WTC11 (cell line): ENCODE measurements around the gene SPOCK1. TPM values are rescaled to one million over a fixed set of nuclear protein-coding genes. Genes with fewer than 3 reads are reported as not detected.

ENCODE experiments used
- ATAC-seq: fragments of 200-7000 bp; cut with Tn5 transposase; 2 replicates; pipeline ENCODE4 v1.10.0; 2021; ENCODE audit warnings: mild to moderate bottlenecking, moderate library complexity
- CTCF ChIA-PET: fragments of 300-600 bp; sonication (Branson Sonifier 250); formaldehyde crosslinking; loops from one replicate; lab custom pipeline; 2021; ENCODE audit warnings: antibody characterized with exemption; lab: Charles Lee
- POLR2A ChIA-PET: fragments of 350-600 bp; sonication (Branson Sonifier 250); formaldehyde crosslinking; loops from one replicate; lab custom pipeline; 2021; ENCODE audit warnings: antibody characterized with exemption; lab: Charles Lee
- DNase-seq: peaks from one replicate; pipeline ENCODE4 v3.0.0; 2021; ENCODE audit warnings: low spot score
- H3K27ac Mint-ChIP-seq: 2 replicates; pipeline ENCODE4 v1.8.0; 2021; ENCODE audit warnings: mixed read lengths
- H3K27me3 Mint-ChIP-seq: 2 replicates; pipeline ENCODE4 v1.8.0; 2021; ENCODE audit warnings: low read depth, mild to moderate bottlenecking, moderate library complexity, mixed read lengths
- H3K36me3 Mint-ChIP-seq: 2 replicates; pipeline ENCODE4 v1.8.0; 2021; ENCODE audit warnings: mixed read lengths
- H3K4me1 Mint-ChIP-seq: 2 replicates; pipeline ENCODE4 v1.8.0; 2022; ENCODE audit warnings: mixed read lengths
- H3K4me3 Mint-ChIP-seq: 2 replicates; pipeline ENCODE4 v1.8.0; 2021; ENCODE audit warnings: mild to moderate bottlenecking, moderate library complexity, mixed read lengths
- H3K9me3 Mint-ChIP-seq: 2 replicates; pipeline ENCODE4 v1.8.0; 2021; ENCODE audit warnings: mixed read lengths
- ATF1 ChIP-seq: sonication (generic); formaldehyde crosslinking; IDR thresholded peaks from 2 replicates; pipeline ENCODE4 v1.8.1; 2023; ENCODE audit warnings: mild to moderate bottlenecking, moderate library complexity, missing genetic modification reagents
- FOXJ3 ChIP-seq: sonication (generic); formaldehyde crosslinking; IDR thresholded peaks from 2 replicates; pipeline ENCODE4 v1.9.0; 2021; ENCODE audit warnings: missing genetic modification reagents, mild to moderate bottlenecking, borderline replicate concordance
- FOXP1 ChIP-seq: sonication (generic); formaldehyde crosslinking; IDR thresholded peaks from 2 replicates; pipeline ENCODE4 v1.8.0; 2022; ENCODE audit warnings: missing genetic modification reagents, mild to moderate bottlenecking, moderate library complexity, borderline replicate concordance
- GABPB1 ChIP-seq: sonication (generic); formaldehyde crosslinking; IDR thresholded peaks from 2 replicates; pipeline ENCODE4 v1.8.1; 2023; ENCODE audit warnings: mild to moderate bottlenecking, missing genetic modification reagents
- GTF2I ChIP-seq: fragments of 250-450 bp; sonication (Bioruptor Pico); conservative IDR thresholded peaks from 2 replicates; pipeline ENCODE4 v1.4.0; 2021; ENCODE audit warnings: mild to moderate bottlenecking
- MXD4 ChIP-seq: fragments of 250-450 bp; sonication (Bioruptor Pico); IDR thresholded peaks from 2 replicates; pipeline ENCODE4 v1.8.0; 2021; ENCODE audit warnings: mild to moderate bottlenecking, moderate library complexity, borderline replicate concordance
- MYBL2 ChIP-seq: sonication (generic); formaldehyde crosslinking; IDR thresholded peaks from 2 replicates; pipeline ENCODE4 v1.8.1; 2023; ENCODE audit warnings: mild to moderate bottlenecking, moderate library complexity, missing genetic modification reagents
- NFYB ChIP-seq: sonication (generic); formaldehyde crosslinking; conservative IDR thresholded peaks from 2 replicates; pipeline ENCODE4 v1.8.0; 2022; ENCODE audit warnings: low read depth, missing genetic modification reagents
- PRRX2 ChIP-seq: fragments of 250-450 bp; sonication (Bioruptor Pico); IDR thresholded peaks from 2 replicates; pipeline ENCODE4 v1.8.0; 2021; ENCODE audit warnings: mild to moderate bottlenecking
- ZNF121 ChIP-seq: sonication (generic); formaldehyde crosslinking; IDR thresholded peaks from 2 replicates; pipeline ENCODE4 v1.8.0; 2023; ENCODE audit warnings: missing genetic modification reagents
- ZNF138 ChIP-seq: sonication (generic); formaldehyde crosslinking; conservative IDR thresholded peaks from 2 replicates; pipeline ENCODE4 v1.8.1; 2022; ENCODE audit warnings: mild to moderate bottlenecking, moderate library complexity, missing genetic modification reagents
- ZNF219 ChIP-seq: sonication (generic); formaldehyde crosslinking; IDR thresholded peaks from 2 replicates; pipeline ENCODE4 v1.8.0; 2023; ENCODE audit warnings: missing genetic modification reagents, mild to moderate bottlenecking, borderline replicate concordance
- ZNF396 ChIP-seq: fragments of 250-450 bp; sonication (Bioruptor Pico); IDR thresholded peaks from 2 replicates; pipeline ENCODE4 v1.8.0; 2021; ENCODE audit warnings: mild to moderate bottlenecking, moderate library complexity, borderline replicate concordance
- ZNF423 ChIP-seq: fragments of 250-450 bp; sonication (Bioruptor Pico); IDR thresholded peaks from 2 replicates; pipeline ENCODE4 v2.1.2; 2022; ENCODE audit warnings: mild to moderate bottlenecking, moderate library complexity
- total RNA-seq: library from RNA; stranded (reverse); gene quantifications from 3 replicates; pipeline ENCODE4 v1.2.3, GENCODE V29; 2021
- TF ChIP-seq, protein P1 (sequence below): sonication (generic); formaldehyde crosslinking; IDR thresholded peaks from 2 replicates; pipeline ENCODE4 v1.8.1; 2022; ENCODE audit warnings: mild to moderate bottlenecking, moderate library complexity, missing genetic modification reagents
- TF ChIP-seq, protein P2 (sequence below): sonication (generic); formaldehyde crosslinking; IDR thresholded peaks from 2 replicates; pipeline ENCODE4 v1.8.0; 2022; ENCODE audit warnings: mild to moderate bottlenecking, missing genetic modification reagents
- TF ChIP-seq, protein P3 (sequence below): sonication (generic); formaldehyde crosslinking; IDR thresholded peaks from 2 replicates; pipeline ENCODE4 v1.8.1; 2023; ENCODE audit warnings: mild to moderate bottlenecking, missing genetic modification reagents, moderate library complexity
- TF ChIP-seq, protein P4 (sequence below): sonication (generic); formaldehyde crosslinking; IDR thresholded peaks from 2 replicates; pipeline ENCODE4 v1.8.1; 2022; ENCODE audit warnings: mild to moderate bottlenecking, missing genetic modification reagents, moderate library complexity, borderline replicate concordance
- TF ChIP-seq, protein P5 (sequence below): sonication (generic); formaldehyde crosslinking; IDR thresholded peaks from 2 replicates; pipeline ENCODE4 v1.8.0; 2022; ENCODE audit warnings: mild to moderate bottlenecking, missing genetic modification reagents
- TF ChIP-seq, protein P6 (sequence below): fragments of 250-450 bp; sonication (Bioruptor Pico); IDR thresholded peaks from 2 replicates; pipeline ENCODE4 v2.1.2; 2022; ENCODE audit warnings: mild to moderate bottlenecking, moderate library complexity
- TF ChIP-seq, protein P7 (sequence below): sonication (generic); formaldehyde crosslinking; IDR thresholded peaks from 2 replicates; pipeline ENCODE4 v1.8.0; 2023; ENCODE audit warnings: missing genetic modification reagents, mild to moderate bottlenecking, borderline replicate concordance

The SPOCK1 gene
- total RNA-seq, 1 experiment from 2014 or later, result 15.2 TPM

DNA sequence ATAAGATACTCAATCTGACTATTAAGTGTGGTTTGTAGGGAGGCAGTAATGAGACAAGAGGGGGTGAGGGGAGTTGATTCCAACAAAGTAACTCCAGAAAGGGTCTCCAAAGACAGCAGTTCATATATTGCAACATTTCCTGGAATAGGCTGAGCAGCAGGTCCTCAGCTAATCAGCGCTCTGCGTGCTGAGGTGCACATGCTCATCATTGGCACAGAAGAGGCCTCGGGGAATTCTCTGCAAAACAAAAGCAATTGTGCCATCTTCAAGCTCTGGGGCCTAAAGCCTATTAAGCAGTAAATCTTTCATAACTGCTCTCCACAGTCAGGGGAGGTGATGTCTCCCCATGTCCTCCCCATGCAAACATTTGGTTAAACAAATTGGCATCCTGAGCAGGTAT, 357.3 kb downstream of the SPOCK1 start:
- ATAC-seq, result no peak
- H3K4me1 Mint-ChIP-seq, result peaks cover 23% of the 10 kb centered on the region
- no peaks in the 10 kb centered on the region for H3K36me3 Mint-ChIP-seq
- H3K27me3 Mint-ChIP-seq, result no peaks in the 10 kb centered on the region; the same call in 1 of the 2 replicates
- DNase-seq, result no peak
- TF ChIP-seq, protein P1, sequence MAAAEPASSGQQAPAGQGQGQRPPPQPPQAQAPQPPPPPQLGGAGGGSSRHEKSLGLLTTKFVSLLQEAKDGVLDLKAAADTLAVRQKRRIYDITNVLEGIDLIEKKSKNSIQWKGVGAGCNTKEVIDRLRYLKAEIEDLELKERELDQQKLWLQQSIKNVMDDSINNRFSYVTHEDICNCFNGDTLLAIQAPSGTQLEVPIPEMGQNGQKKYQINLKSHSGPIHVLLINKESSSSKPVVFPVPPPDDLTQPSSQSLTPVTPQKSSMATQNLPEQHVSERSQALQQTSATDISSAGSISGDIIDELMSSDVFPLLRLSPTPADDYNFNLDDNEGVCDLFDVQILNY (CRISPR knock-in tag), result no peak
- TF ChIP-seq MYBL2 (no peak), GTF2I (CRISPR knock-in tag) (no peak), GABPB1 (CRISPR knock-in tag) (no peak), MXD4 (CRISPR knock-in tag) (no peak)
- TF ChIP-seq, protein P2, sequence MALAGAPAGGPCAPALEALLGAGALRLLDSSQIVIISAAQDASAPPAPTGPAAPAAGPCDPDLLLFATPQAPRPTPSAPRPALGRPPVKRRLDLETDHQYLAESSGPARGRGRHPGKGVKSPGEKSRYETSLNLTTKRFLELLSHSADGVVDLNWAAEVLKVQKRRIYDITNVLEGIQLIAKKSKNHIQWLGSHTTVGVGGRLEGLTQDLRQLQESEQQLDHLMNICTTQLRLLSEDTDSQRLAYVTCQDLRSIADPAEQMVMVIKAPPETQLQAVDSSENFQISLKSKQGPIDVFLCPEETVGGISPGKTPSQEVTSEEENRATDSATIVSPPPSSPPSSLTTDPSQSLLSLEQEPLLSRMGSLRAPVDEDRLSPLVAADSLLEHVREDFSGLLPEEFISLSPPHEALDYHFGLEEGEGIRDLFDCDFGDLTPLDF, result no peak
- no peak overlapping the region for H3K27ac Mint-ChIP-seq
- ChIA-PET POLR2A (no interaction called here), CTCF (no interaction called here)
- no peaks in the 10 kb centered on the region for H3K9me3 Mint-ChIP-seq
- no peak overlapping the region for H3K4me3 Mint-ChIP-seq

DNA sequence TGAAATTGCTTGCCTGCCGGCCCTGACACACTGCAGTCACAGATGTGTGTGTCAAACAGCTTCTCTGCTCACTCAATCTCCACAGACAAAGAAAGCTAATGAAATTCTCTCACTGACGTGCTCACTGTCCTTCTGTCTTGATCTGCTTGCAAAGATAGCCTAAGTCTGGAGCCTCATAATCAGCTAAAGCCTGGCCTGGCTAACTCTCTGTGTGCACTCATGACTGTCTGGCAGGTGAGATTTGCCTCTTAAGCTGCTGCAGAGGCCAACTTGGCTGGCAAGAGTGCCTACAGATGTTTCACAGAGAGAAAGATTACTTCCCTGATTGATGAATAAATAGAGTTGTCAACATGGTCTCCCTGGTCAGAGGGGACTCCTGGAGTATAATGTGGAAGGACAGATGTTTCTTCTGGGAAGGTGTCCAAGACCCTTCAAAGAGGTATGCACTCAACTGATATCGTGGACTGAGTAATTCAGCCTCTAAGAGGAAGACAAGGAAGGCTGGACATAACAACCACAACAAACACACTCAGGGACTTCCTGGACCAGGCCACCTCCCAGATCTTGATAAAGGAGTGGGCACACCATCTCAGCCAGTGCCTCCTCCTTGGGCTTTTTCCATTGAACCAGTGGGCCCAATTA, 362.0 kb downstream of the SPOCK1 start:
- Mint-ChIP-seq H3K27ac (no peak overlapping the region), H3K9me3 (no peaks in the 10 kb centered on the region), H3K4me3 (no peak overlapping the region), H3K36me3 (no peaks in the 10 kb centered on the region), H3K27me3 (no peaks in the 10 kb centered on the region), H3K4me1 (peaks cover 10% of the 10 kb centered on the region)
- TF ChIP-seq, protein P3, sequence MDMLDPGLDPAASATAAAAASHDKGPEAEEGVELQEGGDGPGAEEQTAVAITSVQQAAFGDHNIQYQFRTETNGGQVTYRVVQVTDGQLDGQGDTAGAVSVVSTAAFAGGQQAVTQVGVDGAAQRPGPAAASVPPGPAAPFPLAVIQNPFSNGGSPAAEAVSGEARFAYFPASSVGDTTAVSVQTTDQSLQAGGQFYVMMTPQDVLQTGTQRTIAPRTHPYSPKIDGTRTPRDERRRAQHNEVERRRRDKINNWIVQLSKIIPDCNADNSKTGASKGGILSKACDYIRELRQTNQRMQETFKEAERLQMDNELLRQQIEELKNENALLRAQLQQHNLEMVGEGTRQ (CRISPR knock-in tag), result no peak
- TF ChIP-seq ZNF121, result no peak
- no peak for TF ChIP-seq ZNF138 (CRISPR knock-in tag)
- TF ChIP-seq, protein P4, sequence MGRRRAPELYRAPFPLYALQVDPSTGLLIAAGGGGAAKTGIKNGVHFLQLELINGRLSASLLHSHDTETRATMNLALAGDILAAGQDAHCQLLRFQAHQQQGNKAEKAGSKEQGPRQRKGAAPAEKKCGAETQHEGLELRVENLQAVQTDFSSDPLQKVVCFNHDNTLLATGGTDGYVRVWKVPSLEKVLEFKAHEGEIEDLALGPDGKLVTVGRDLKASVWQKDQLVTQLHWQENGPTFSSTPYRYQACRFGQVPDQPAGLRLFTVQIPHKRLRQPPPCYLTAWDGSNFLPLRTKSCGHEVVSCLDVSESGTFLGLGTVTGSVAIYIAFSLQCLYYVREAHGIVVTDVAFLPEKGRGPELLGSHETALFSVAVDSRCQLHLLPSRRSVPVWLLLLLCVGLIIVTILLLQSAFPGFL (CRISPR knock-in tag), result no peak
- no peak for ATAC-seq
- POLR2A ChIA-PET, result no interaction called here
- no peak for DNase-seq
- CTCF ChIA-PET, result interaction anchor here (0.8 kb wide), 1 partner anchor 62 kb away, joined by 4 read pairs; no protein-coding TSS in a partner anchor

DNA sequence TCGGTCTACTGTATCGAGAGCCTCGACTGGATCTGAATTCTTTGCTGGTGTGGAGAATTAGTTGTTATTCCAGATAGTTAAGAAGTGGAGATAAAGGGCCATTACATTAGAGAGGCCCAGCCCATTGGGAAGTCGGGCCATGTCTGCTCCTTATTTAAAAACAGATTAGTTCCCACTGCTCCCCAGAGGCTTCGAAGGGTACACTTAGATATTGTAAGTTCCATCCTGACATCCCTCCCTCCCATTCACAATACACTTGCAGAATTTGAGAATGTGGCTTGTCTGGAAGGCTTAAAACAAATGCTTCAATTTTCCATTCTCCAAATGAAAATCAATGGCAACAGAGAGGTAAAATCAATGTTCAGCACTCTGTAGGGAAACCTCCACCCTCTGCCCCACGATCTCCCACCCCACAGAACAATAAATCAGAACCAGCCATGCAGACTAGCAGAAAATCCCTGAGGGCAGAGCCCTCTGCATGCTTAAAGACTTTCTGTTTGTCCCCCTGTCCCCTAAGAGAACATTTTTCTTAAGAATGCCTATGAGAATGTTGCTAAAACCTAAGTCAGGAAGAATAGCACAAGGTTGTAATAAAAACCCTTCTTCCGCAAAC, 364.1 kb downstream of the SPOCK1 start:
- H3K27me3 Mint-ChIP-seq, result no peaks in the 10 kb centered on the region
- ChIA-PET POLR2A (no interaction called here), CTCF (no interaction called here)
- peaks cover 11% of the 10 kb centered on the region for H3K9me3 Mint-ChIP-seq
- ATAC-seq (no peak), DNase-seq (no peak)
- H3K36me3 Mint-ChIP-seq, result peaks cover 6% of the 10 kb centered on the region; the same call in 1 of the 2 replicates
- peaks cover 10% of the 10 kb centered on the region for H3K4me1 Mint-ChIP-seq
- no peak overlapping the region for H3K4me3 Mint-ChIP-seq
- no peak overlapping the region; the same call in 1 of the 2 replicates for H3K27ac Mint-ChIP-seq
- TF ChIP-seq, protein P5, sequence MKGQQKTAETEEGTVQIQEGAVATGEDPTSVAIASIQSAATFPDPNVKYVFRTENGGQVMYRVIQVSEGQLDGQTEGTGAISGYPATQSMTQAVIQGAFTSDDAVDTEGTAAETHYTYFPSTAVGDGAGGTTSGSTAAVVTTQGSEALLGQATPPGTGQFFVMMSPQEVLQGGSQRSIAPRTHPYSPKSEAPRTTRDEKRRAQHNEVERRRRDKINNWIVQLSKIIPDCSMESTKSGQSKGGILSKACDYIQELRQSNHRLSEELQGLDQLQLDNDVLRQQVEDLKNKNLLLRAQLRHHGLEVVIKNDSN (CRISPR knock-in tag), result no peak
- TF ChIP-seq ATF1 (CRISPR knock-in tag) (no peak), ZNF219 (no peak), FOXP1 (CRISPR knock-in tag) (no peak), NFYB (CRISPR knock-in tag) (no peak), GABPB1 (CRISPR knock-in tag) (no peak), FOXJ3 (no peak), ZNF396 (CRISPR knock-in tag) (no peak), PRRX2 (no peak), GTF2I (CRISPR knock-in tag) (no peak), ZNF423 (CRISPR knock-in tag) (no peak)
- TF ChIP-seq, protein P6, sequence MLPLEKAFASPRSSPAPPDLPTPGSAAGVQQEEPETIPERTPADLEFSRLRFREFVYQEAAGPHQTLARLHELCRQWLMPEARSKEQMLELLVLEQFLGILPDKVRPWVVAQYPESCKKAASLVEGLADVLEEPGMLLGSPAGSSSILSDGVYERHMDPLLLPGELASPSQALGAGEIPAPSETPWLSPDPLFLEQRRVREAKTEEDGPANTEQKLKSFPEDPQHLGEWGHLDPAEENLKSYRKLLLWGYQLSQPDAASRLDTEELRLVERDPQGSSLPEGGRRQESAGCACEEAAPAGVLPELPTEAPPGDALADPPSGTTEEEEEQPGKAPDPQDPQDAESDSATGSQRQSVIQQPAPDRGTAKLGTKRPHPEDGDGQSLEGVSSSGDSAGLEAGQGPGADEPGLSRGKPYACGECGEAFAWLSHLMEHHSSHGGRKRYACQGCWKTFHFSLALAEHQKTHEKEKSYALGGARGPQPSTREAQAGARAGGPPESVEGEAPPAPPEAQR (CRISPR knock-in tag), result no peak
- TF ChIP-seq, protein P7, sequence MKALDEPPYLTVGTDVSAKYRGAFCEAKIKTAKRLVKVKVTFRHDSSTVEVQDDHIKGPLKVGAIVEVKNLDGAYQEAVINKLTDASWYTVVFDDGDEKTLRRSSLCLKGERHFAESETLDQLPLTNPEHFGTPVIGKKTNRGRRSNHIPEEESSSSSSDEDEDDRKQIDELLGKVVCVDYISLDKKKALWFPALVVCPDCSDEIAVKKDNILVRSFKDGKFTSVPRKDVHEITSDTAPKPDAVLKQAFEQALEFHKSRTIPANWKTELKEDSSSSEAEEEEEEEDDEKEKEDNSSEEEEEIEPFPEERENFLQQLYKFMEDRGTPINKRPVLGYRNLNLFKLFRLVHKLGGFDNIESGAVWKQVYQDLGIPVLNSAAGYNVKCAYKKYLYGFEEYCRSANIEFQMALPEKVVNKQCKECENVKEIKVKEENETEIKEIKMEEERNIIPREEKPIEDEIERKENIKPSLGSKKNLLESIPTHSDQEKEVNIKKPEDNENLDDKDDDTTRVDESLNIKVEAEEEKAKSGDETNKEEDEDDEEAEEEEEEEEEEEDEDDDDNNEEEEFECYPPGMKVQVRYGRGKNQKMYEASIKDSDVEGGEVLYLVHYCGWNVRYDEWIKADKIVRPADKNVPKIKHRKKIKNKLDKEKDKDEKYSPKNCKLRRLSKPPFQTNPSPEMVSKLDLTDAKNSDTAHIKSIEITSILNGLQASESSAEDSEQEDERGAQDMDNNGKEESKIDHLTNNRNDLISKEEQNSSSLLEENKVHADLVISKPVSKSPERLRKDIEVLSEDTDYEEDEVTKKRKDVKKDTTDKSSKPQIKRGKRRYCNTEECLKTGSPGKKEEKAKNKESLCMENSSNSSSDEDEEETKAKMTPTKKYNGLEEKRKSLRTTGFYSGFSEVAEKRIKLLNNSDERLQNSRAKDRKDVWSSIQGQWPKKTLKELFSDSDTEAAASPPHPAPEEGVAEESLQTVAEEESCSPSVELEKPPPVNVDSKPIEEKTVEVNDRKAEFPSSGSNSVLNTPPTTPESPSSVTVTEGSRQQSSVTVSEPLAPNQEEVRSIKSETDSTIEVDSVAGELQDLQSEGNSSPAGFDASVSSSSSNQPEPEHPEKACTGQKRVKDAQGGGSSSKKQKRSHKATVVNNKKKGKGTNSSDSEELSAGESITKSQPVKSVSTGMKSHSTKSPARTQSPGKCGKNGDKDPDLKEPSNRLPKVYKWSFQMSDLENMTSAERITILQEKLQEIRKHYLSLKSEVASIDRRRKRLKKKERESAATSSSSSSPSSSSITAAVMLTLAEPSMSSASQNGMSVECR (CRISPR knock-in tag), result no peak
